HG03460 (cell line): Measurements from ENCODE around the gene MBP.

Experiments
- ATAC-seq: cut with Tn5 transposase; IDR thresholded peaks from one replicate; pipeline ENCODE4 v1.9.1; 2021; ENCODE audit not compliant: unreplicated experiment

Gene MBP

GRCh38 chr18:77151033-77151771, 18.6 kb upstream of the MBP start:
- ATAC-seq = no peak

DNA sequence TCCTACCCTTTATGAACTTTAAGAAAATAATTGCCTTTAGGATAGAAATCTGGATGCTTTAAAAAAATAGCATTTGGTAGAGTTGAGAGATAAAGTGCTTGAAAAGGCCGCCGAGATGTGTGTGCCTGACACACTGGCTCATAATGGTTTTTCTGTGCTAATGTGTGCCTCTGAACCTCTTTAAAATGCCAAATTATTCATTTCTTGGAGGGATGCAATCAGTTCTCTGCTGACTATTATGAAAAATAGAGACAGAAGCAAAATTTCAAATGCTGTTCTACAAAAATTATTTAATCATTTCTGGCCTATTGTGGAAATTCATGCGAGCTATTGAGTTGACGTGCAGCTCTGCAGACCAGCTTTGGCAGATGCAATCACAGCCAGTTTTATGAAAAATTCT, 18.0 kb upstream of the MBP start:
- no peak for ATAC-seq

- no peak for ATAC-seq
Measured at GRCh38 chr18:77148289-77148688, 15.7 kb upstream of the MBP start.

- no peak for ATAC-seq
Measured at GRCh38 chr18:77147418-77147852, 14.9 kb upstream of the MBP start.

- no peak for ATAC-seq
Measured at GRCh38 chr18:77146249-77147080, 13.9 kb upstream of the MBP start.

GRCh38 chr18:77145364-77145901, 12.8 kb upstream of the MBP start:
- ATAC-seq = no peak

DNA sequence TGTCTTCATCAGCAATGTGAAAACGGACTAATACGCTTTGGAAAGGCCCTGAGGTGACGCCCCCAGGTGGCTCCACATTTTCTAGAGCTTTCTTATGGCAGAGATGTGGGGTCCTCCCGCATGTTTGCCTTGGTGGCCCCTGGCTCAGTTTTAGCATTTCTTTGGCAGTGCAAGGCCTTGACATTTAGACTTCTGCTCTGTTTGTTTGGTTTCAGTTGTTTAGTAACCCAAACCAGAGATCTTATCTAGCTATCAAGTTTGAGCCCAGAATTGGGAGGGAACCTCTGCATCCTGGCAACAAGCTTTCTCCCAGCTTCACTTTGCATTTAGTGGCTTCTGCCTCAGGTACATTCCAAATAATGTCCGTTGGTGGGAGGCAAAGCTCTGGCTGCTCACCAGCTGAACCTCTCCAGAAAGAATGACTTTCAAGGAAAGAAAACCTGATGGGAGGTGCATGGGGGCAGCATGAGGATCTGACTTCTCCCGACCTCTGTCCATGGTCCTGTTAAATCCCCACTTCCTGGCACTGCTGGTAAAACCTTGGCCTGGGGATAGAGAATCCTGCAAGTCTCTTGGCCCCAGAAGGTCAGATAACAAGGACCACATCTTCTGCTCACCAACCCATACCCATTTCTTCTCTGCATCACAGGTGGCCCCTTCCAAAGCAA, 12.0 kb upstream of the MBP start:
- ATAC-seq = no peak

GRCh38 chr18:77144046-77144445, 11.5 kb upstream of the MBP start:
- no peak for ATAC-seq

GRCh38 chr18:77143196-77143595, 10.6 kb upstream of the MBP start:
- no peak for ATAC-seq

DNA sequence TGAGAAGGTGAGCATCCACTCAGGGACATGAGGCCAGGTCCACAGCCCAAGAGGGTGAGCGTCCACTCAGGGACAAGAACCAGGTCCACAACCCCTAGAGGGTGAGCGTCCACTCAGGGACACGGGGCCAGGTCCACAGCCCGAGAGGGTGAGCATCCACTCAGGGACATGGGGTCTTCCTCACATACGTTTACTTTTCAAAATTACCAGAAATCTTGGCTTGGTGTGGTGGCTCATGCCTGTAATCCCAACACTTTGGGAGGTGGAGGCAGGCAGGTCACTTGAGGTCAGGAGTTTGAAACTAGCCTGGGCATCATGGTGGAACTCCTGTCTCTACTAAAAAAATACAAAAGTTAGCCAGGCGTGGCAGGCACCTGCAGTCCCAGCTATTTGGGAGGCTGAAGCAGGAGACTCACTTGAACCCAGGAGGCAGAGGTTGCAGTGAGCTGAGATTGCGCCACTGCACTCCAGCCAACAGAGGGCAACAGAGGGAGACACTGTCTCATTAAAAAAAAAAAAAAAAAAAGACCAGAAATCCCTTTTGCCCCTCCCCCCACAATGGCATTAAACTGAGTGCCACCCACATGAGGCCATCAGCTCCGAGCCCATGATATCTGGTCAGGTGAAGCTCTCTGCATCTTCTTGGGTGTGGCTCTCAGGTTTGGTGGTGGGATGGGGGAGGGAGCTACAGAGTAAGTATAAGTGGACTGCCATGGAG, 9.0 kb upstream of the MBP start:
- no peak for ATAC-seq

DNA sequence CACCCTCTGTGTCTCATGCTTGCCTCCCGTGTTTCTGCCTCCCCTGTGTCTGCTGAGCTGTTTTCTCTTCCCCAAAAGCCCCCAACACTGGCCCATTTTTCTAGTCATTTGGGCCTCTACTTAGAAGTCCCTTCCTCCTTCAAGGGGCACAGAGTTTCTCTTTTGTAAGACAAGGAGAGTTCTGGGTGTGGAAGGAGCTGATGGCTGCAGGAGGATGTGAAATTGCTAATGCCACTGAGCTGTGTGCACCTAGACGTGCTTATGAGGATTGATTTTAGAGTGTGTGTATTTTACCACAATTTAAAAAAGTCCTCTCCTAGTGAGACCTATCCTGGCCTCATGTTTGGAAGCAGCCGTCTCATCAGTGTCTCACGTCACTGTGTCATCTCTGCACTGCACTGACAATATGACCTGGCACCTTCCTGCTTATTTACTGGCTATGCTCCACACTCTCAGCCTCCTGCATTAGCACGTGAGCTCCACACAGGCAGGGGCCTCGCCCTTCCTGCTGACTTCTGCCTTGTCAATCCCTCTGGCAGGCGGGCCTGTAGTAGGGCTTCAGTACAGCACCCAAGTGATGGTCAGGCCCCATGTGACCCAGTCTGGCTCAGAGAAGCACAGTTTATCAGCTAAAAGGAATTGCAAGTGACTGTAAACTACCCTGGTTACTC, 8.0 kb upstream of the MBP start:
- ATAC-seq = no peak

DNA sequence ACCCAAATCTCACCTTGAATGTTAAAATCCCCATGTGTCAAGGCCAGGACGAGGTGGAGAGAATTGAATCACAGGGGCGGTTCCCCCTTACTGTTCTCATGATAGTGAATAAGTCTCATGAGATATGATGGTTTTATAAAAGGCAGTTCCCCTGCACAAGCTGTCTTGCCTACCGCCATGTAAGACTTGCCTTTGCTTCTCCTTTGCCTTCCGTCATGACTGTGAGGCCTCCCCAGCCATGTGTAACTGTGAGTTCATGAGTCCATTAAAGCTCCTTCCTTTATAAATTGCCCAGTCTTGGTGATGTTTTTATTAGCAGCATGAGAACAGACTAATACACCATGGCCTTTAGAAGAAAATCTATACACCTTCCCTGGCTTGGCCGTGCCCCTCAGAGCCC, 7.4 kb upstream of the MBP start:
- no peak for ATAC-seq

- no peak for ATAC-seq
Measured at GRCh38 chr18:77139619-77140018, 7.0 kb upstream of the MBP start.

DNA sequence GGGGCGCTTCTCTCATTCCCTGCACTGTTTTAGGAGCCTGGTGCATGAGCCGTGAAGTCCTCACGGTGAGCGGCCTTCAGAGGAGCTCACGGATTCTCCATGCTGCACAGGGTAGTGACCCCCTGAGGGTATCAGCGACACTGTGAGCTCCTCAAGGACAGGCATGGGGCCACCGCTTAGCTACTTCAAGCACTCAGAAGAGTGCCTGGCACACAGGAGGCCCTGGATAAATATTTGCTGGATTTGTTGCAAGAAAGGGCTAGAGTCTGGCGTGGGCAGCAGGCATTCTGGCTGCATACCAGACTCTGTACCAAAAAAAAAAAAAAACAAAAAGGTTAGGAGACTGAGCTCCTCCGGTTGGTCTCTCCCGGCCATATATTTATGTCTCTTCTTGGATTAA, 5.7 kb upstream of the MBP start:
- ATAC-seq = no peak

DNA sequence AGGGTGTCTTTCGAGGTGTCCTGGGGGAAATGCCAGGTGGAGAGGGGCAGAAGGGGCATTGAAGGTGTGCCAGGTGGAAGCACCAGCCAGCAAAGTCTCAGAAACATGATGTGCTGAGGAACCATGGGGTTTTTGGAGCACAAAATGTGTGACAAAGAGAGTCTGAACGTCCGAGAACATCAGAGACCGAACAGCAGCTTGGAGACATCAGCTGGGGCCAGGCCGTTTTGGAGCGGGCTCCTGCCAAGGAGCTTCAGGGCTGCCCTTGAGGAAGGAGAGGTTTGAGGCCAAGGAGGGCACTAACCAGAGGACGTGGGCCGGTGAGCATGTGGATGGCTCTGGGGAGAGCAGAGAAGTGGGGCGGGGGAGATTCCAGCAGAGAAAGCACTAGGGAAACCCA, 5.3 kb upstream of the MBP start:
- no peak for ATAC-seq

- no peak for ATAC-seq
Measured at GRCh38 chr18:77136871-77137665, 4.5 kb upstream of the MBP start.

DNA sequence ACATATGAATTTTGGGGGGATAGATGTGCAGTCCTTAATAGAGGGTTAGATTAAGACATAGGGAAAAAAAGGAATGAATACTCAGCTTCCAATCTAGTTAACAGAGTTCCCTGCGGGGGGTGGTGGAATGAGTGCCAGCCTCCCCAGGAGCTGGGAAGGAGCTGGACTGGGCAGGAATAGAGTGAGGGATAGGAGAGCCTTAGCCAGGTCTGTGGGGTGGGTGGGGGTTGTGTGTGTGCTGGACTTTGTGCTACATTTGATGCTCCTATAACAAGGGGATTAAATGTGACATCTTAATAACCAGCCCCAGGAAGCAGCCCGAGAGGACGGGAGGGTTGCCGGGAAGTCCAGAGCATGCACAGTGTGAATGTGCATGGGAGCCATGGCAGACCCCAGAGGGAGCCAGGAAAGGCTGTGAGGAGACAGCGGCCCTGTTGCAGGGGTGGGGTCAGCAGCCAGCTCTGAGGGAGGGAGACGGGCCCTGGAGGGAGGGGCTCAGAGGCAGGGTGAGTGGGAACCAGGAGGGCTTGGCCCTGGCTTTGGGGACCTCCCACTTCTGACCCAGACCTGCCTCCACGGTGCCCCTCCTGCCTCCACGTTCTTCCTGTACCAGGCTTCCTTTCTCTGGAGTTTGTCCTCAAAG, 3.6 kb upstream of the MBP start:
- ATAC-seq = no peak

- no peak for ATAC-seq
Measured at GRCh38 chr18:77135339-77136075, 2.9 kb upstream of the MBP start.
